ENCODE data around the gene MINDY4. TPM values are rescaled to one million over a fixed set of nuclear protein-coding genes. Genes with fewer than 3 reads are reported as not detected.

Gene MINDY4
- total and polyA plus RNA-seq, 4 donors = 0.93 to 6.1 (median 1.9) TPM

DNA sequence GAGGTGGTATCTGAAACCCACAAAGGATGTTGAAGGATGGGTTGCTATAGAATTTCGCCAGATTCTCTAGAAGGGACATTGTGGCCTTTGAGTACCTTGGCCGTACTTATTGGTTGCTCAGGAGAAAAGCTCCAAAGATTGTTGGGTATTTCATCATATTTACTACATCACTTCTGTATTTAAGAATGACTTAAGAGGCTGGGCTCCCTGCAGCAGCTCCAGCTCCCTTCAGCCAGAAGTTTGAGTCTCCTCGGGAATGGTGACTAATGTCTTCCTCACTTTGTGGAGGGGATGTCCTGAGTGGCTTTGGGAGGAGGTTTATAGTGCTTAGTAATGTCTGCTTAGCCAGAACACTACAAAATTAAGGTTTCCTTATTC is 18.1 kb downstream of the MINDY4 start:
- WGBS = 88% methylated on average over 3 of the region's 3 CpGs
- H3K27ac ChIP-seq (ENCODE audit: low read depth in 1 of 2, low read length in 2 of 2) = no peak overlapping the region
- H3K4me3 ChIP-seq (ENCODE audit: low read depth in 1 of 3, low read length in 3 of 3) = no peak overlapping the region
- DNase-seq (ENCODE audit: low spot score) = no peak
- no peaks in the 10 kb centered on the region for H3K9me3 ChIP-seq (ENCODE audit: control insufficient read depth in 4 of 4, low read length in 3 of 4)
- no peaks in the 10 kb centered on the region for H3K4me1 ChIP-seq (ENCODE audit: control insufficient read depth in 4 of 4, insufficient read depth in 4 of 4, low read length in 3 of 4)
- no peaks in the 10 kb centered on the region for H3K27me3 ChIP-seq (ENCODE audit: control insufficient read depth in 4 of 4, insufficient read depth in 4 of 4, low read length in 3 of 4)
- no peak overlapping the region for H3K9ac ChIP-seq (ENCODE audit: low read depth in 1 of 2, low read length in 2 of 2)
- peaks cover 3 to 10% (median 3%) of the 10 kb centered on the region in 4 donors for H3K36me3 ChIP-seq (ENCODE audit: control insufficient read depth in 4 of 4, insufficient read depth in 3 of 4, low read depth in 1 of 4, low read length in 3 of 4)
- no peak for TF ChIP-seq HNF4G (IDR thresholded peaks at IDR 0.05)
- TF ChIP-seq ZBTB33 (IDR thresholded peaks at IDR 0.05) = no peak
- no peak for TF ChIP-seq RXRA (IDR thresholded peaks at IDR 0.05)

DNA sequence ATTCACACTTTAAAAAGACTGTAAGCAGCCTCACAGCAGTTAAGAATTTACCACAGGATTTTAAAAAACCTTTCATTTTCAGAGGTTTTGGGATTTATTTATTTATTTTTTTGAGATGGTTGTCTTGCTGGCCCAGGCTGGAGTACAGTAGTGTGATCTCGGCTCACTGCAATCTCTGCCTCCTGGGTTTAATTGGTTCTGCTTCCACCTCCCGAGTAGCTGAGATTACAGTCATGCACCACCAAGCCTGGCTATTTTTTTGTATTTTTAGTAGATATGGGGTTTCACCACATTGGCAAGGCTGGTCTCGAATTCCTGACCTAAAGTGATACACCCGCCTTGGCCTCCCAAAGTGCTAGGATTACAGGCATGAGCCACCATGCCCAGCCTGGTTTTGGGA is 19.1 kb downstream of the MINDY4 start:
- WGBS = 93% methylated on average over 4 of the region's 4 CpGs
- H3K27me3 ChIP-seq (ENCODE audit: control insufficient read depth in 4 of 4, insufficient read depth in 4 of 4, low read length in 3 of 4) = no peaks in the 10 kb centered on the region

GRCh38 chr7:30791114-30791513 is 19.9 kb downstream of the MINDY4 start:
- Histone ChIP-seq H3K4me3 (ENCODE audit: low read depth in 1 of 3, low read length in 3 of 3) (no peak overlapping the region), H3K27ac (ENCODE audit: low read depth in 1 of 2, low read length in 2 of 2) (no peak overlapping the region), H3K9me3 (ENCODE audit: control insufficient read depth in 4 of 4, low read length in 3 of 4) (no peaks in the 10 kb centered on the region), H3K4me1 (ENCODE audit: control insufficient read depth in 4 of 4, insufficient read depth in 4 of 4, low read length in 3 of 4) (no peaks in the 10 kb centered on the region), H3K9ac (ENCODE audit: low read depth in 1 of 2, low read length in 2 of 2) (no peak overlapping the region), H3K36me3 (ENCODE audit: control insufficient read depth in 4 of 4, insufficient read depth in 3 of 4, low read depth in 1 of 4, low read length in 3 of 4) (peaks cover 1 to 3% (median 3%) of the 10 kb centered on the region in 4 donors), H3K27me3 (ENCODE audit: control insufficient read depth in 4 of 4, insufficient read depth in 4 of 4, low read length in 3 of 4) (no peaks in the 10 kb centered on the region)
- 76% methylated on average over 10 of the region's 10 CpGs for WGBS
- no peak for TF ChIP-seq SP1 (IDR thresholded peaks at IDR 0.05)
- peak in 1 of 2 donors; percentile 47 for TF ChIP-seq RAD21 (IDR thresholded peaks at IDR 0.05)
- DNase-seq (ENCODE audit: low spot score) = no peak

More for the DNA sequence above, 19.1 kb downstream of the MINDY4 start:
- Histone ChIP-seq H3K9ac (ENCODE audit: low read depth in 1 of 2, low read length in 2 of 2) (no peak overlapping the region), H3K27ac (ENCODE audit: low read depth in 1 of 2, low read length in 2 of 2) (no peak overlapping the region), H3K4me1 (ENCODE audit: control insufficient read depth in 4 of 4, insufficient read depth in 4 of 4, low read length in 3 of 4) (no peaks in the 10 kb centered on the region), H3K36me3 (ENCODE audit: control insufficient read depth in 4 of 4, insufficient read depth in 3 of 4, low read depth in 1 of 4, low read length in 3 of 4) (peaks cover 1 to 6% (median 3%) of the 10 kb centered on the region in 4 donors), H3K9me3 (ENCODE audit: control insufficient read depth in 4 of 4, low read length in 3 of 4) (no peaks in the 10 kb centered on the region), H3K4me3 (ENCODE audit: low read depth in 1 of 3, low read length in 3 of 3) (no peak overlapping the region)
- no peak for DNase-seq (ENCODE audit: low spot score)
- no peak for TF ChIP-seq JUND (IDR thresholded peaks at IDR 0.05)
- TF ChIP-seq FOXA2 (IDR thresholded peaks at IDR 0.05) = no peak
- no peak for TF ChIP-seq RAD21 (IDR thresholded peaks at IDR 0.05)
- no peak for TF ChIP-seq EGR1 (IDR thresholded peaks at IDR 0.05; ENCODE audit: low read depth in 2 of 2)
- TF ChIP-seq HNF4G (IDR thresholded peaks at IDR 0.05) = no peak
- TF ChIP-seq NR2F2 (IDR thresholded peaks at IDR 0.05) = no peak
- no peak for TF ChIP-seq ZBTB33 (IDR thresholded peaks at IDR 0.05)
- no peak for TF ChIP-seq RXRA (IDR thresholded peaks at IDR 0.05)
- TF ChIP-seq GABPA (IDR thresholded peaks at IDR 0.05 in 1 of 2, conservative IDR thresholded peaks at IDR 0.05 in 1 of 2) = no peak
- TF ChIP-seq FOXA1 (IDR thresholded peaks at IDR 0.05) = no peak
- no peak for TF ChIP-seq HNF4A (conservative IDR thresholded peaks at IDR 0.05)
- no peak for TF ChIP-seq ATF3 (IDR thresholded peaks at IDR 0.05)
- TF ChIP-seq SP1 (IDR thresholded peaks at IDR 0.05) = no peak
